Liver (tissue), 9 donors: ENCODE results near the gene LHFPL6. TPM values are rescaled to one million over a fixed set of nuclear protein-coding genes. Genes with fewer than 3 reads are reported as not detected.

Experiments used
- DNase-seq: peaks from one replicate; pipeline ENCODE4 v3.0.0-alpha.2; 2017; ENCODE audit warnings: low spot score
- H3K27ac ChIP-seq, 2 donors: one replicate each; pipeline ENCODE4 v1.7.0; 2013; ENCODE audit warnings: inconsistent platforms in 2 of 2, low read length in 2 of 2, control low read depth in 1 of 2, low read depth in 1 of 2, mild to moderate bottlenecking in 1 of 2
- H3K27me3 ChIP-seq, 4 donors: one replicate each; pipeline versions ENCODE4 v1.6.1 to v1.7.0; 2013; ENCODE audit warnings: low read length in 3 of 4, inconsistent platforms in 1 of 4, mild to moderate bottlenecking in 1 of 4, moderate library complexity in 1 of 4; ENCODE audit not compliant: control insufficient read depth in 4 of 4, insufficient read depth in 4 of 4
- H3K36me3 ChIP-seq, 4 donors: one replicate each; pipeline versions ENCODE4 v1.6.1 to v1.7.0; 2013; ENCODE audit warnings: low read length in 3 of 4, mild to moderate bottlenecking in 3 of 4, low read depth in 1 of 4, moderate library complexity in 1 of 4; ENCODE audit not compliant: control insufficient read depth in 4 of 4, insufficient read depth in 3 of 4
- H3K4me1 ChIP-seq, 4 donors: one replicate each; pipeline versions ENCODE4 v1.6.1 to v1.7.0; 2013; ENCODE audit warnings: low read length in 3 of 4, mild to moderate bottlenecking in 3 of 4, moderate library complexity in 1 of 4; ENCODE audit not compliant: control insufficient read depth in 4 of 4, insufficient read depth in 4 of 4
- H3K4me3 ChIP-seq, 3 donors: one replicate each; pipeline versions ENCODE4 v1.6.1 to v1.7.0; 2013; ENCODE audit warnings: low read length in 3 of 3, control low read depth in 1 of 3, low read depth in 1 of 3, mild to moderate bottlenecking in 1 of 3
- H3K9ac ChIP-seq, 2 donors: one replicate each; pipeline ENCODE4 v1.7.0; 2013; ENCODE audit warnings: low read length in 2 of 2, mild to moderate bottlenecking in 2 of 2, moderate library complexity in 2 of 2, control low read depth in 1 of 2, low read depth in 1 of 2
- H3K9me3 ChIP-seq, 4 donors: one replicate each; pipeline versions ENCODE4 v1.6.1 to v1.7.0; 2013; ENCODE audit warnings: low read length in 3 of 4; ENCODE audit not compliant: control insufficient read depth in 4 of 4
- ATF3 ChIP-seq: IDR thresholded peaks from 2 replicates; pipeline ENCODE4 v1.6.1; 2016; ENCODE audit warnings: antibody characterized with exemption
- CTCF ChIP-seq: fragments of 150-350 bp; IDR thresholded peaks from 2 replicates; pipeline ENCODE4 v1.5.1; 2017; ENCODE audit warnings: improper control_type of control experiment, low read depth, low read length; ENCODE audit not compliant: missing input control
- EGR1 ChIP-seq, 2 donors: IDR thresholded peaks; 2 replicates each; pipeline ENCODE4 v1.6.1; 2016 to 2018; ENCODE audit warnings: antibody characterized with exemption in 2 of 2, low read depth in 2 of 2
- FOXA1 ChIP-seq: IDR thresholded peaks from 2 replicates; pipeline ENCODE4 v1.6.1; 2016; ENCODE audit warnings: antibody characterized with exemption
- FOXA2 ChIP-seq: IDR thresholded peaks from 2 replicates; pipeline ENCODE4 v1.6.1; 2016; ENCODE audit warnings: antibody characterized with exemption
- GABPA ChIP-seq, 2 donors: IDR thresholded peaks in 1 of 2; conservative IDR thresholded peaks in 1 of 2; 2 replicates each; pipeline ENCODE4 v1.6.1; 2016; ENCODE audit warnings: antibody characterized with exemption in 2 of 2, mild to moderate bottlenecking in 1 of 2, moderate library complexity in 1 of 2
- HNF4A ChIP-seq, 2 donors: conservative IDR thresholded peaks; 2 replicates each; pipeline ENCODE4 v1.6.1; 2016; ENCODE audit warnings: antibody characterized with exemption in 2 of 2, mild to moderate bottlenecking in 2 of 2
- HNF4G ChIP-seq: IDR thresholded peaks from 2 replicates; pipeline ENCODE4 v1.6.1; 2016; ENCODE audit warnings: antibody characterized with exemption
- JUND ChIP-seq, 2 donors: IDR thresholded peaks; 2 replicates each; pipeline ENCODE4 v1.6.1; 2016; ENCODE audit warnings: antibody characterized with exemption in 2 of 2
- MAX ChIP-seq: IDR thresholded peaks from 2 replicates; pipeline ENCODE4 v1.6.1; 2016; ENCODE audit warnings: antibody characterized with exemption
- NR2F2 ChIP-seq: IDR thresholded peaks from 2 replicates; pipeline ENCODE4 v1.6.1; 2016; ENCODE audit warnings: antibody characterized with exemption
- RAD21 ChIP-seq, 2 donors: IDR thresholded peaks; 2 replicates each; pipeline ENCODE4 v1.6.1; 2016; ENCODE audit warnings: antibody characterized with exemption in 2 of 2, mild to moderate bottlenecking in 2 of 2
- REST ChIP-seq: IDR thresholded peaks from 2 replicates; pipeline ENCODE4 v1.6.1; 2016; ENCODE audit warnings: antibody characterized with exemption, mild to moderate bottlenecking
- RXRA ChIP-seq, 2 donors: IDR thresholded peaks; 2 replicates each; pipeline ENCODE4 v1.6.1; 2017 to 2018; ENCODE audit warnings: antibody characterized with exemption in 2 of 2, mild to moderate bottlenecking in 1 of 2
- SP1 ChIP-seq: IDR thresholded peaks from 2 replicates; pipeline ENCODE4 v1.6.1; 2018; ENCODE audit warnings: antibody characterized with exemption, mild to moderate bottlenecking
- TAF1 ChIP-seq: conservative IDR thresholded peaks from 2 replicates; pipeline ENCODE4 v1.6.1; 2016; ENCODE audit warnings: antibody characterized with exemption, mild to moderate bottlenecking
- YY1 ChIP-seq: IDR thresholded peaks from 2 replicates; pipeline ENCODE4 v1.6.1; 2016; ENCODE audit warnings: antibody characterized with exemption, mild to moderate bottlenecking
- ZBTB33 ChIP-seq: IDR thresholded peaks from 2 replicates; pipeline ENCODE4 v1.6.1; 2016; ENCODE audit warnings: antibody characterized with exemption
- WGBS: extraction: QIAGEN DNeasy Blood & Tissue Kit; methylation state at CpG from one replicate; pipeline ENCODE4 v1.1.7; 2013; 5-methylcytosine and 5-hydroxymethylcytosine counted together
- polyA plus RNA-seq, 2 donors: library from polyadenylated mRNA; stranded (reverse) in 1 of 2; unstranded in 1 of 2; fragments of 200-250 nt in 1 of 2; fragments of >200 nt in 1 of 2; fragmentation: Nextera tagmentation in 1 of 2; extraction: Ambion mirVana in 1 of 2; gene quantifications; one replicate each; pipeline versions ENCODE4 v1.2.1 to v1.2.3, GENCODE V29; 2013 to 2015
- total RNA-seq, 2 donors: library from RNA; depleted of rRNA; stranded (reverse); fragments of >200 nt; gene quantifications; one replicate each; pipeline ENCODE4 v1.2.3, GENCODE V29; 2014
- donor health status: healthy.
- donor health status: healthy.
- donor health status: healthy.
- donor health status: healthy.
- donor health status: healthy.

LHFPL6 gene
- total and polyA plus RNA-seq, 4 donors, result 2.6 to 8.3 (median 5.5) TPM

- no peak for TF ChIP-seq FOXA2
- TF ChIP-seq HNF4G, result no peak
- no peak for TF ChIP-seq ATF3
- TF ChIP-seq MAX, result no peak
- TF ChIP-seq RXRA (IDR thresholded peaks at IDR 0.05), result no peak
- no peak for TF ChIP-seq HNF4A (conservative IDR thresholded peaks at IDR 0.05)
- no peaks in the 10 kb centered on the region for H3K36me3 ChIP-seq
These were observed 228.2 kb downstream of the LHFPL6 start for GRCh38 chr13:39374741-39375189.

GRCh38 chr13:39373145-39373544, 229.8 kb downstream of the LHFPL6 start:
- no peak for DNase-seq
- no peaks in the 10 kb centered on the region for H3K9me3 ChIP-seq
- 68% methylated on average over 3 of the region's 3 CpGs for WGBS
- no peak overlapping the region for H3K4me3 ChIP-seq
- no peaks in the 10 kb centered on the region for H3K4me1 ChIP-seq
- no peak for TF ChIP-seq HNF4A (conservative IDR thresholded peaks at IDR 0.05)
- no peak for TF ChIP-seq GABPA (IDR thresholded peaks at IDR 0.05 in 1 of 2, conservative IDR thresholded peaks at IDR 0.05 in 1 of 2)
- no peak for TF ChIP-seq JUND (IDR thresholded peaks at IDR 0.05)
- no peak for TF ChIP-seq NR2F2
- no peak for TF ChIP-seq CTCF
- no peak for TF ChIP-seq FOXA2
- no peak for TF ChIP-seq RXRA (IDR thresholded peaks at IDR 0.05)
- no peak for TF ChIP-seq ATF3
- no peak for TF ChIP-seq RAD21 (IDR thresholded peaks at IDR 0.05)
- no peak for TF ChIP-seq HNF4G
- TF ChIP-seq EGR1 (IDR thresholded peaks at IDR 0.05; ENCODE audit: low read depth in 2 of 2), result no peak
- TF ChIP-seq TAF1, result no peak
- no peak for TF ChIP-seq FOXA1
- no peak for TF ChIP-seq ZBTB33
- no peak for TF ChIP-seq SP1
- no peak for TF ChIP-seq REST
- no peak for TF ChIP-seq YY1
- TF ChIP-seq MAX, result no peak
- no peak overlapping the region for H3K27ac ChIP-seq
- H3K36me3 ChIP-seq, result no peaks in the 10 kb centered on the region
- H3K27me3 ChIP-seq, result no peaks in the 10 kb centered on the region
- H3K9ac ChIP-seq, result no peak overlapping the region

More at GRCh38 chr13:39374741-39375189, 228.2 kb downstream of the LHFPL6 start:
- no peak for DNase-seq
- H3K27ac ChIP-seq, result no peak overlapping the region
- no peaks in the 10 kb centered on the region for H3K4me1 ChIP-seq
- H3K4me3 ChIP-seq, result no peak overlapping the region
- H3K9me3 ChIP-seq, result no peaks in the 10 kb centered on the region
- no peak overlapping the region for H3K9ac ChIP-seq
- 83% methylated on average over 3 of the region's 3 CpGs for WGBS
- no peaks in the 10 kb centered on the region for H3K27me3 ChIP-seq
